GM12878 (cell line): ENCODE data around the gene ZNF627. TPM values are rescaled to one million over a fixed set of nuclear protein-coding genes. Genes with fewer than 3 reads are reported as not detected.

Experiments
- CHD4 ChIP-seq: fragments of 200-600 bp; sonication (generic); IDR thresholded peaks from 2 replicates; pipeline ENCODE4 v1.6.1; 2016; ENCODE audit warnings: mild to moderate bottlenecking
- CUX1 ChIP-seq: IDR thresholded peaks from 2 replicates; pipeline ENCODE4 v1.6.1; 2012; ENCODE audit warnings: improper control_type of control experiment, low read depth, low read length; ENCODE audit not compliant: insufficient replicate concordance
- DPF2 ChIP-seq: fragments of 450-650 bp; IDR thresholded peaks from 2 replicates; pipeline ENCODE4 v1.6.1; 2017; ENCODE audit warnings: mild to moderate bottlenecking
- GABPA ChIP-seq: IDR thresholded peaks from 2 replicates; pipeline ENCODE4 v1.6.1; 2014; ENCODE audit warnings: antibody characterized with exemption, low read depth, mild to moderate bottlenecking, inconsistent platforms
- GATAD2B ChIP-seq: fragments of 450-650 bp; conservative IDR thresholded peaks from 2 replicates; pipeline ENCODE4 v1.6.1; 2017; ENCODE audit warnings: low read depth, mild to moderate bottlenecking, moderate library complexity
- HDAC6 ChIP-seq: fragments of 200-600 bp; sonication (generic); IDR thresholded peaks from one replicate; pipeline ENCODE4 v1.8.0; 2017; ENCODE audit warnings: antibody characterized with exemption; ENCODE audit not compliant: unreplicated experiment
- KAT2A ChIP-seq: conservative IDR thresholded peaks from 2 replicates; pipeline ENCODE4 v1.6.1; 2011; ENCODE audit warnings: low read depth, low read length; ENCODE audit not compliant: control insufficient read depth
- NR2C2 ChIP-seq: IDR thresholded peaks from 2 replicates; pipeline ENCODE4 v1.6.1; 2011; ENCODE audit warnings: borderline replicate concordance, low read depth; ENCODE audit not compliant: control insufficient read depth, insufficient read length
- POLR2A ChIP-seq: IDR thresholded peaks from 2 replicates; pipeline ENCODE4 v1.6.1; 2011; ENCODE audit warnings: low read depth, mild to moderate bottlenecking, low read length
- PRDM15 ChIP-seq: fragments of 450-650 bp; formaldehyde crosslinking; IDR thresholded peaks from 2 replicates; pipeline ENCODE4 v1.4.0; 2020; ENCODE audit warnings: mild to moderate bottlenecking, moderate library complexity
- SIN3A ChIP-seq: IDR thresholded peaks from 2 replicates; pipeline ENCODE4 v1.6.1; 2012; ENCODE audit warnings: low read depth, low read length, improper control_type of control experiment
- SMC3 ChIP-seq: IDR thresholded peaks from 2 replicates; pipeline ENCODE4 v1.6.1; 2011; ENCODE audit warnings: low read length, improper control_type of control experiment, borderline replicate concordance
- SP1 ChIP-seq: IDR thresholded peaks from one replicate; pipeline ENCODE4 v1.6.1; 2011; ENCODE audit warnings: low read depth, low read length
- STAT3 ChIP-seq: IDR thresholded peaks from 2 replicates; pipeline ENCODE4 v1.6.1; 2011; ENCODE audit warnings: low read depth, low read length, improper control_type of control experiment
- ZNF217 ChIP-seq: fragments of 450-650 bp; IDR thresholded peaks from 2 replicates; pipeline ENCODE4 v1.6.1; 2017; ENCODE audit warnings: antibody characterized with exemption, mild to moderate bottlenecking
- ZNF687 ChIP-seq: fragments of 450-650 bp; IDR thresholded peaks from 2 replicates; pipeline ENCODE4 v1.6.1; 2017; ENCODE audit warnings: mild to moderate bottlenecking, moderate library complexity
- ZSCAN29 ChIP-seq: fragments of 450-650 bp; IDR thresholded peaks from 2 replicates; pipeline ENCODE4 v1.6.1; 2017; ENCODE audit warnings: mild to moderate bottlenecking, moderate library complexity
- polyA plus RNA-seq, 11 experiments: library from polyadenylated mRNA; depleted of rRNA in 4 of 11; unstranded in 6 of 11; stranded (reverse) in 5 of 11; fragments of >200 nt; fragmentation: Nextera tagmentation in 4 of 11; fragmentation: Illumina TruSeq in 1 of 11; extraction: Ambion mirVana in 4 of 11; extraction: Trizol in 1 of 11; gene quantifications; 1 replicate in 1 of 11; 2 replicates in 10 of 11; pipeline versions ENCODE4 v1.2.1 to v1.2.3, GENCODE V29; 2011 to 2016; ENCODE audit warnings: inconsistent platforms in 2 of 11, missing spikeins in 2 of 11, low read depth in 1 of 11
- total RNA-seq, 4 experiments: library from RNA; depleted of rRNA in 3 of 4; stranded (reverse); fragments of >200 nt in 3 of 4; fragmentation: Illumina TruSeq in 1 of 4; extraction: Trizol in 1 of 4; gene quantifications; 2 replicates each; pipeline versions ENCODE4 v1.2.1 to v1.2.3, GENCODE V29; 2013 to 2021

Gene ZNF627
- total and polyA plus RNA-seq, 10 of the 15 experiments (the other 5 are each of a cell fraction or from before 2014, with no cell fraction given): 5.1 to 13.7 (median 10.2) TPM

DNA sequence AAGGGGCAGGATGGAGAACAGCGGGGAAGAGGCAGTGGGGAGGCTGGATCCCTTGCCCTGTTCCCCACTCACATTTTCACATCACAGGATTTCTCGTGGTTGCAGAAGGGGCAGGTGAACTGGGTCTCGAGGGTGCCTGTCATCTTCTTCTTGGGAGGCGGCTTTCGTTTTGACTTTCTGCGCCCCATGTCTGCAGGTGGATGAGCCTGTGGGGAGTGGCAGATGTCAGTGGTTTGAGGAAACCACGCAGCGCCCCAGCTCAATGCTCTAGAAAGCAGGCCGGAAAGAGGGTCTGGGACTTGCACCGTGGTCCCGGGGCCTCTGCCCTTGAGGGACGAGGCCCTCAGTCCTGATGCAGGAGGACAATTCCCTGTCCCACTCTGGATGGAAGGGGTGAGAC is 43.1 kb upstream of the ZNF627 start (continued):
- TF ChIP-seq ZNF687: 0 out of 2 replicates have a peak, but pooled peaks have one; percentile 33
- TF ChIP-seq GABPA: 0 out of 2 replicates have a peak, but pooled peaks have one; percentile 33
- TF ChIP-seq SMC3: no peak
- TF ChIP-seq GATAD2B: peak; percentile 55; the same call in 1 of the 2 replicates
- TF ChIP-seq PRDM15 (CRISPR knock-in tag): no peak
- no peak for TF ChIP-seq STAT3
- no peak for TF ChIP-seq NR2C2
- TF ChIP-seq SIN3A: no peak
- TF ChIP-seq CUX1: no peak
- no peak for TF ChIP-seq SP1
- TF ChIP-seq ZNF217: no peak
- TF ChIP-seq KAT2A: no peak
- no peak for TF ChIP-seq HDAC6
- TF ChIP-seq CHD4: no peak
- TF ChIP-seq DPF2: peak; percentile 60; the same call in 1 of the 2 replicates
- no peak for TF ChIP-seq POLR2A
- TF ChIP-seq ZSCAN29: no peak
